ENCODE data around the gene ANKRD2. TPM values are rescaled to one million over a fixed set of nuclear protein-coding genes. Genes with fewer than 3 reads are reported as not detected.

The ANKRD2 gene
- total RNA-seq, 2 donors from 2014 or later: not detected

- ATAC-seq: peak; percentile 73
- DNase-seq: no peak
- intact Hi-C loops (cut with DNase I, micrococcal nuclease): no loop called here
Measured at GRCh38 chr10:97612386-97612785, 39.8 kb downstream of the ANKRD2 start.

- DNase-seq: no peak
- intact Hi-C loops (cut with DNase I, micrococcal nuclease): no loop called here
- ATAC-seq: no peak
Measured at GRCh38 chr10:97618285-97618684, 45.7 kb downstream of the ANKRD2 start.

GRCh38 chr10:97618733-97619132 is 46.2 kb downstream of the ANKRD2 start:
- ATAC-seq (no peak), DNase-seq (no peak)
- intact Hi-C loops (cut with DNase I, micrococcal nuclease): no loop called here

- ATAC-seq (no peak), DNase-seq (no peak)
- intact Hi-C loops (cut with DNase I, micrococcal nuclease): no loop called here
Measured at GRCh38 chr10:97623277-97623676, 50.7 kb downstream of the ANKRD2 start.

- intact Hi-C loops (cut with DNase I, micrococcal nuclease): no loop called here
- DNase-seq: no peak
- no peak for ATAC-seq
Measured at GRCh38 chr10:97627731-97628130, 55.2 kb downstream of the ANKRD2 start.

GRCh38 chr10:97628228-97628627 is 55.6 kb downstream of the ANKRD2 start:
- no peak for ATAC-seq
- intact Hi-C loops (cut with DNase I, micrococcal nuclease): no loop called here
- DNase-seq: no peak

GRCh38 chr10:97629289-97629688 is 56.7 kb downstream of the ANKRD2 start:
- DNase-seq (no peak), ATAC-seq (no peak)
- intact Hi-C loops (cut with DNase I, micrococcal nuclease): no loop called here

GRCh38 chr10:97631098-97631497 is 58.5 kb downstream of the ANKRD2 start:
- intact Hi-C loops (cut with DNase I, micrococcal nuclease): no loop called here
- ATAC-seq (no peak), DNase-seq (no peak)

- DNase-seq: peak; percentile 91 to 93
- intact Hi-C loops (cut with DNase I, micrococcal nuclease): no loop called here
Measured at GRCh38 chr10:97632949-97633884, 60.6 kb downstream of the ANKRD2 start, which contains the start of gene MORN4. TSS of gene MORN4 (minus strand) at chr10:97633500. CDS start at chr10:97619653, 13,847 bp downstream.

More at GRCh38 chr10:97632949-97633884, 60.6 kb downstream of the ANKRD2 start, which contains the start of gene MORN4:
- peak; percentile 100 for ATAC-seq

Other genes with a start within 250 kb of the ANKRD2 start
- 10 to 100 TPM; 41.4 to 43.9 TPM for gene FRAT2, start 238.1 kb upstream of the ANKRD2 start, total RNA-seq
- gene RRP12, start 171.4 kb upstream of the ANKRD2 start, total RNA-seq: 10 to 100 TPM; 13.9 to 15.1 TPM
- 100 to 1,000 TPM; 216 to 249 TPM for gene PGAM1, start 146.6 kb upstream of the ANKRD2 start, total RNA-seq
- gene EXOSC1, start 126.8 kb upstream of the ANKRD2 start, total RNA-seq: 10 to 100 TPM; 21.7 to 22.6 TPM
- gene ZDHHC16, start 126.6 kb upstream of the ANKRD2 start, total RNA-seq: 10 to 100 TPM; 29.1 to 31.5 TPM
- 10 to 100 TPM; 38.9 to 42.3 TPM for gene MMS19, start 74.4 kb upstream of the ANKRD2 start, total RNA-seq
- 1 to 10 TPM; 1.8 to 2.4 TPM for gene UBTD1, start 73.9 kb upstream of the ANKRD2 start, total RNA-seq
- under 1 TPM in 1 of 2 donors, not detected in 1; 0.15 TPM for gene HOGA1, start 11.6 kb downstream of the ANKRD2 start, total RNA-seq
- not detected for gene C10orf62, start 16.9 kb downstream of the ANKRD2 start, total RNA-seq
- gene MORN4, start 60.7 kb downstream of the ANKRD2 start, total RNA-seq: 1 to 10 TPM; 1.3 to 1.6 TPM
- gene PI4K2A, start 67.9 kb downstream of the ANKRD2 start, total RNA-seq: 10 to 100 TPM in 1 of 2 donors, 1 to 10 TPM in 1; 9.4 to 13.0 TPM
- 10 to 100 TPM; 38.7 to 43.8 TPM for gene AVPI1, start 114.5 kb downstream of the ANKRD2 start, total RNA-seq
- gene MARVELD1, start 141.0 kb downstream of the ANKRD2 start, total RNA-seq: 10 to 100 TPM; 24.9 to 37.0 TPM
- 10 to 100 TPM; 52.1 to 57.6 TPM for gene ZFYVE27, start 164.3 kb downstream of the ANKRD2 start, total RNA-seq
- 1 to 10 TPM in 1 of 2 donors, under 1 TPM in 1; 0.82 to 1.2 TPM for gene SFRP5, start 199.2 kb downstream of the ANKRD2 start, total RNA-seq

All from left colon (tissue), 2 donors.